DMS79 (cell line): ENCODE data around the gene CD6.
"Not testable (repeated sequence)": the region's sequence is repeated elsewhere in the genome, so short reads cannot be mapped to it uniquely, and the experiment has no call there.

Source experiments
- DNase-seq: peaks from one replicate; lab custom pipeline; 2025; lab: John Stamatoyannopoulos, UW

CD6 gene

DNA sequence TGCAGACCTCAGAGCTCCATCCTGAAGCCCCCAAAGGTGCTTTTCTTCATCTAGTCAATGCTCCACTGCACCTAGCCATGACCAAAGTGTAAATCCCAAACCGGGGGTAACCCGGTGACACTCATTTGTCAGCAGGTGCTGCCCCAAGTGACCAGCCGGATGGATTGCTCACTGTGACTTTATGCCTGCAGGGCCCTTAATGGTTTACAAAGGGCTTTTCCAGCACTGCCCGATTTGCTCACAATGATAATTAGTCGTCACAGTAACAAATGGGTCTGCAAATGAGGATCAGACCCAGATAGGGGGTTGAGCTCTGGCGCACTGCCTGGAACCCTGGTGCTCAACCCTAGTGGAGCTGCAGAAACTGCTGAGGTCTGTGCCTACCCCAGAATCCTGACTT lies 85.1 kb downstream of the CD6 start:
- no peak for DNase-seq

DNA sequence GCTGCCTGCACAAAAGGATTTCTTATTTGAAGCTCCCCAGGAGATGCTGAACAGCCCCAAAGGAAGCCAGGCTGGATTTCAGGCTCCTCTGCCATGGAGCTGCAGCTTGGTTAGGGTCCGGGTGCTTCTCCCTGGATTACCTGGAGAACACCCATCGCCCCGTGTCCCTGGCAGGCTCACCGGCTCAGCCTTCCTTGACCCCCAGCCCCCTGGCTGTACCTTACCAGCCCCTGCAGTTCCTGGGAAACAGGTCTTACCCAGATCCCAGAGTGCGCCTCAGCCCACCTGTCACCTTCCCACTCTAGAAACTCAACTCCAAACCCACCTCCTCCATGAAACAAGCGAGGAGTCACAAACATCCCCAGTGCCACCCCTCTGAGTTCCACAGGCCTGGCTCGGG lies 85.5 kb downstream of the CD6 start:
- no peak for DNase-seq

DNA sequence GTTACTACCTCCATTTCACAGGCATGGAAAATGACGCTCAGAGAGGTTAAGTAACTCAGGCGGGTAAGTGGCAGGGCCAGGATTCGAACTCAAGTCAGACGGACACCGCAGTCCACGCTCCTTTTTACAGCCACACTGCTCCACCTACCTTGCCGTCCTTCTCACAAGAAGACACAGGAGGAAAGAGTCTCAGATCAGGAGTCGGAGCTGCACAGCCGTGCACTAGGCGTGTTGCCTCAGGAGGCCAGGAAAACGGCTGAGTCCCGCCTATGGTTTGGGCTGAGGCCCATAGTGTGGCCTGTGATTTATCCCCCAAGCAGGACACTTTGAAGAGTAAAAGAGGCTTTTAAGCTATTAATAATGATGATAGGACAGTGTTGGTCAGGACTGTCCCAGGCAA lies 86.1 kb downstream of the CD6 start:
- DNase-seq = no peak

DNA sequence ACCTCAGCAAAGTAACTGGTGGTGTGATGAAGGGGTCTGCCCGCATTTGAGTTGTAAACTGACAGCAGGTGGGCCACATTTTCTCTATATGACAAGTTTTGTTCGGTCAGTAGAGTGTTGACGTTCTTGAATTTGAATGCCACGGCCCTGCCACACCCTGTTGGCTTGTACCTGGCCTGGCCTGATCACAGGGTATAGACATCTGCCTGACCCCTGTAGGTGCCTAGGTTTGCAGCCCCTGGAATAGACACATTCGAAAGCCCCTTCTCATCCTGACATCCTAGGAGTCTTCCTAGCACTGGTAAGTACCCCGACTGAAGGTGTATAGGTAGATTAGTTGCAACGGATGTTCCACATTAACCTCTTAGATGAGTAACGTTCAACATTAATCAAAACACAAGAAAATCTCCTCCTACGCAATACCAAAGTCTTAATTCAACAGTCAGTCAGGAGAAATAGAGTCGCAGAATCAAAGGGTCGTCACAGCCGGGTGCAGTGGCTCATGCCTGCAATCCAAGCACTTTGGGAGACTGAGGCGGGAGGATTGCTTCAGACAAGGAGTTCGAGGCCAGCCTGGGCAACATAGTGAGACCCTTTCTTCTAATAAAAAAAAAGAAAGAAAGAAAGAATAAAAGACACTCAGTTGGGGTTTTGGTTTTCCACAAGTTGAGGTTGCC lies 87.2 kb downstream of the CD6 start:
- no peak for DNase-seq

DNA sequence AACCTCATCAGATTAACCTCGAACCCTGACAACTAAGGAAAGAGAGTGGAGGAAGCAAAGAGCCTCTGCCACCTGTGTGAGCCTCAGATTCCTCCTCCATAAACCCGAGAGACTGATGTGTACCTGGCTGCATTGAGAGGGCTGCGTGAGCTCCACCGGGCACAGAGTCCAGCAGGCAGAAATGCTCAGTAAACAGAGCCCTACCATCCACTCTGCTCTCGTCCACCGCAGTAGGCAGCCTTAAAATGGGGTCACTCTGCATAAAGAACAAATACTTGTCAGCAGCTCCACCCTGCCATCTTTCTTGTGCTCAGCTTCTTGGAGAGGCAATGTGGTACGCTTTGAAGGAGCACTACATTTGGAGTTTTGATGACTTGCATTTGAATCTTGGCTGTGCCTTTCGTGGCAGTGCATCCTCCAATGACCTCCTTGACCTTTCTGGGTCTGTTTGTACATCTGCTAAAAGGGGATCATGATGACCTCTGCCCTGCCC lies 87.8 kb downstream of the CD6 start:
- no peak for DNase-seq

DNA sequence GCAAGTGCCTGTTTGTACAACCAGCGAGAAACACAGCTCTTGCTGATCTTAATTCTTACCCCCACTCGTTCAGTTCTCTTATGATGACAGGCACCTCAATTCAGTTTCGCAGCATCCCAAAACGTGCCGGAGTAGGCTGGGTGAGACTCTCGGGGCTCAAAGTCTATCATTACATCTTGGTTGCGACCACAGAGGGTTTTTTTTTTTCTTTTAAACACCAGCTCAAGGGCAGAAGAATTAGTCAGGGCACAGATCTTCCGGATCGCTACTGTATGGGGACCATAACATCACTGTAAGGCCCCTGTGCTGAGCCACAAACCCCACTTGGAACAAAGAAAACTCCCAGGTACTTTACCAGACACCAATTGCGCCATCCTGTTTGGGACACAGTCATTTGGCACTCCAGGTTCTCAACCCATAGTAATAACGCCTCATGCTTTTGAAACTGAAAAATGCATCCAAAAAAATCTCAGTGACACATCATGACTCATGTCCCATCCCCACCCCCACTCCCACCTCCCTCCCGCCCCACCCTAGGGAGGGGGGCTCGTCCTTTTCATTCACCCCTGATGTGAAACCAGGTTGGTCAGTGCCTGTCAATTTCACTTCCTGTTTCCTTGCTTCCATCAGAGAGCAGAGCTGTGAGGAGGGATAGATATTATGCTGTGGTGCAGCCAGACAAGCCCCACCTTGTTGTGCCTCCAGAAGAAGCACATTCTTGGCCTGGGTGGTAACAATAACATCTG lies 89.8 kb downstream of the CD6 start:
- DNase-seq = no peak

DNA sequence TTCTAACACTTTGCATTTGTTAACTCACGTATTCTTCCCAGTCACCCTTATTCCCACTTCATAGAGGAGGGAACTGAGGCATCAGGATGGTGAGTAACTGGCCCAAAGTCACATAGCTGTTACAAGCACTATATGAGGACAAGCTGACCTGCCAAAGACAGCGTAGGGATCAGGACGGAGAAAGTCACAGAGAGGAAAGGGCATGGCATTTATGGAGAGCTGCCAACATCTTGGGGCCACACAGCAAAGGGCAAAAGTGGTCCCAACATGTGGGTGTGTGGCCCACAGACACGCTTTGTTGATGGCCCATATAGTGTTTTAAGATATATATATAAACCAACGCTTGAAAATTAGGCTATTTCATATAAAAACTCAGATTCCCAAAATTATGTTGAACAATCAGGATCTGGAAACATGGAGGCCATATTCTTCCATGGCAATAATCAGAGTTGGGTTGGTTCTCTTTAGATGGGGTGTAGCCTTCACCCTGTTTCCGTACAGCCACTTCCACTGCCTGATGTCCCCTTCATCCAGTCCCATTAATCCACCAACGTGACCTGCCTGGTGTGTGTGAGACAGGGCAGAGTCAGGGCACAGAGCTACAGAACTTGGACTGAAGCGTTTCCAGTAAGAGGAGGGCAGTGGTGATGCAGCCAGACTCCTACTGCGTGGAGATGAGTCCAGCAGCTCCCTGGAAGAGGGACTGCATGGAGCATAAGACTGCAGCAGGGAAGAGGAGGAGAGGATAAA lies 90.9 kb downstream of the CD6 start:
- DNase-seq = no peak

DNA sequence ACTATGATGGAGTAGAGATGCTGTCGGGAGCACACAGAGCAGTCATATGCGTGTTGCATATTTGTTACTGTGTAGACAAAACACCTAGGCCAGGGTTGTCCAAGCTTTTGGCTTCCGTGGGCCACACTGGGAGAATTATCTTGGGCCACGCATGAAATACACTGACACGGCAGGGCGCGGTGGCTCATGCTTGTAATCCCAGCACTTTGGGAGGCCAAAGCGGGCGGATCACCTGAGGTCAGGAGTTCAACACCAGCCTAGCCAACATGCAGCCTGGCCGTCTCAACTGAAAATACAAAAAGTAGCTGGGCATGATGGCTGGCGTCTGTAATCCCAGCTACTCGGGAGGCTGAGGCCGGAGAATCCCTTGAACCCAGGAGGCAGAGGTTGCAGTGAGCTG lies 93.8 kb downstream of the CD6 start:
- DNase-seq = not testable (repeated sequence)

DNA sequence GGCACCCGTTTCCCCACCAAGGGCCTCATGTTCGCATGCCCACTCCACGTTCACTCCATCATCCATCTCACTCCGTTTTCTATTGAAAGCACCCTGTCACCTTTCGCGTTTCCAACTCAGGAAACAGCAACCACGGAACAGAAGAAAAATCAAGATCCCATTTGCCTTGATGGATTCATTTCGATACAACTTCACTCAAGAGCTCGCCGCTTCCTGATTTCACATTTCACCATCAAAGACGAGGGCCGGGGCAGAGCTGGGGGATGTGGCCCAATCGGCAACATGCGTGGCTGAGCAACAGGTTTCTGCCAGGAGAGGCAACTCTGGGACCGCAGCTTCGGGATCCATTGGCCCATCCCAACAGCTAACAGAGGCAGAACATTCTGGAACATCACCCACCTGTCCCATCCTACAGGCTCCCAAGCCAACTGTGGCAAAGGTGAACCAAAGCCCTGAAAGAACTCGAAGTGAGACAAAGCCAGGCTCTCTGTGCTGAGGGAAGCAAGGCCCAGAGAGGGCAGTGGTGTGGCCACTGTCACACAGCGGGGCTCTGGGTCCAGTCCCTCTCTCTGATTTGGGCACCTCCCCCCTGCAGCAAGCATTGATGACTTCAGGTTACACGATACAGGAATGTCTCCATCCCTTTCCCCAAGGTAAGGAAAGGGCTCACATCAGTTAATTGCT lies 94.6 kb downstream of the CD6 start:
- no peak for DNase-seq

DNA sequence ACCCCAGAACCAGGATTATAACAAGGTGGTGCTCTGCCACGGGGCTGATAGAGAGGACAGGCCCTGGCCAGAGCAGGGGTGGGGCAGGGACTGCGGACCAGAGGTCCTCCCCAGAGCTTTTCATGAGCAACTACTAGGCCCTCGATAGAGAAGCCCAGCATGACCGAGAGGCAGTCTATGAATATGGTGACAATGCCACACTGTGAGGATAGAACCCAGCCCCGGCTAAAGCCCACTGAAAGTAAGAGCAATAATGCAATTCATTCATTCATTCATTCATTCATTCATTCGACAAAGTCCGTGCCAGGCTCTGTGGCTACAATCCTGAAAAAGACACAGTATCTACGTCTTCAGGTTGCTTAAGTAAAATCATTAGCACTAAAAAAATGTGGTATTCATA lies 95.2 kb downstream of the CD6 start:
- DNase-seq = no peak

DNA sequence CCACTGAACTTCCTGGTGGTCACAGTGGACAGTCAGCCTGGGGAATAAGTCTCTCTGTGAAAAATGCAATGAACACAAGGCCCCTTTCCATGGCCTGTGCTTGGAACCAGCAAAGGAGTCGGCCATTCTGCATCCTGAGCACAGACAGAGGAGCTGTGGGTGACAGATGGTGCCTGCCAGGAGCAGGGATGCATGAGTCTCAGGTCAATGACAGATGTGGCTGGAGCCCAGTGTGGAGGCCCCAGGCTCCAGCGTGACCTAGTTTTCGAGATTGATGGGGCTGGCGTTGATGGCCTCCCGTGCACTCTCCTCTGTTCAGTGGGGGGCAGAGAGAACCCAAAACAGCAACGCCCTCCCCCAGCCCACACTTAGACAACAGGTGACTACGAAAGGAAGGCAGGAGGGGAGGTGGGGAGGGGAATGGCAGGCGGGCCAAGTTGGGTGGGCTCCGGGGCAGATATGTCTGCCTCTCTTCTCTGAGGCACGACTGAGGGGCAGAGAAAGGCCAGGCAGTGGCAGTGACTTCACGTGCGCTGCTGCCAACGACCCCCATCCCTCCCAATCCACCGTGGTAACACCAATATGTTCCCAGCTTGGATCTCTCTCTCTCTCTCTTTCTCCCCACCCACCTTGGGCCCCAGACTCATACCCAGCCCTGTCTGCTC lies 96.4 kb downstream of the CD6 start:
- DNase-seq = no peak

DNA sequence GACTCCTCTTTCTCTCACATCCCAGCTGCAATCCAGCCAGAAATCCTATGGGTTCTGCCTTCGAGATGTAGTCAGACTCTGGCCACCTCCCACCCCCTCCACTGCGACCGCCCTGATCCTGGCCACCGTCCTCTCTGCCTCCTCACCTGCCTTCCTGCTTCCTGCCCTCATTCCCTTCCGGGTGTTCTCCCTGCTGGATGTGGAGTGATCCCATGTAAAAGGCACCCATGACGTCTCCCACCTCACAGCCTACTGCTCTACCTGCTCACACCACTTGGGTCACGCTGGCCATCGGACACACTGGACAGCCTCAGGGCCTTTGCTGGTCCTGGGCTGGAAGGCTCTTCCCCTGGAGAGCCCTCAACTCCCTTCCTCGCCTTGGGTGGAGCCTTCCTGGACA lies 97.1 kb downstream of the CD6 start:
- no peak for DNase-seq

DNA sequence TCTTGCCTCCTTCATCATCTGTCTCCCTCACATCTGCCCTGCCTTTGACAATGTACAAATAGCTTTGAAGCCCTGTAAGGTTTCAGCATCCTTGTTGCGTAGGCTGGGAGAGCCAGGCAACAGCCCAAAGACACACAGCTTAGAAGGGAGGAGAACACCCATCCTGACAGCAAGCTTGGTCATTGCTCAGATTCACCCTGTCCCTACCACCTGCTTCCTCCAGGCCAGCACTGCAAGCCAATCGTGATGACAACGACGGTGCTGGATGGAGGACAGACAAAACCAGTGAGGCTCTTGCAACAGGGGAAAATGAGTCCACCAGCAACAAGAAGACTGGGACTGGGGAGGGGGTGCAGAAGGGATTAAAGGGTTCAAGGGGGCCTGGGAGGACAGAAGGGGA lies 97.9 kb downstream of the CD6 start:
- DNase-seq = no peak
